MG63 (cell line): ENCODE results near the gene TBC1D1. TPM values are rescaled to one million over a fixed set of nuclear protein-coding genes. Genes with fewer than 3 reads are reported as not detected.

Experiments used
- DNase-seq: peaks from one replicate; pipeline ENCODE4 v3.0.0-alpha.2; 2020
- H3K27me3 ChIP-seq: fragments of 250-450 bp; sonication (Bioruptor Pico); 2 replicates; pipeline ENCODE4 v1.5.1; 2020; ENCODE audit warnings: mild to moderate bottlenecking, moderate library complexity
- H3K36me3 ChIP-seq: fragments of 250-450 bp; sonication (Bioruptor Pico); 2 replicates; pipeline ENCODE4 v1.5.1; 2020; ENCODE audit warnings: mild to moderate bottlenecking, moderate library complexity
- H3K4me3 ChIP-seq: fragments of 250-450 bp; sonication (Bioruptor Pico); 2 replicates; pipeline ENCODE4 v1.5.1; 2020; ENCODE audit warnings: mild to moderate bottlenecking, moderate library complexity
- H3K9me3 ChIP-seq: fragments of 250-450 bp; sonication (Bioruptor Pico); 2 replicates; pipeline ENCODE4 v1.5.1; 2020; ENCODE audit warnings: mild to moderate bottlenecking, moderate library complexity
- total RNA-seq: library from RNA; depleted of rRNA; stranded (reverse); fragments of >200 nt; shearing (Covaris generic); gene quantifications from 2 replicates; pipeline ENCODE4 v1.2.3, GENCODE V29; 2014; ENCODE audit warnings: low replicate concordance

Gene TBC1D1
- total RNA-seq, 1 experiment from 2014 or later, result 15.5 TPM

DNA sequence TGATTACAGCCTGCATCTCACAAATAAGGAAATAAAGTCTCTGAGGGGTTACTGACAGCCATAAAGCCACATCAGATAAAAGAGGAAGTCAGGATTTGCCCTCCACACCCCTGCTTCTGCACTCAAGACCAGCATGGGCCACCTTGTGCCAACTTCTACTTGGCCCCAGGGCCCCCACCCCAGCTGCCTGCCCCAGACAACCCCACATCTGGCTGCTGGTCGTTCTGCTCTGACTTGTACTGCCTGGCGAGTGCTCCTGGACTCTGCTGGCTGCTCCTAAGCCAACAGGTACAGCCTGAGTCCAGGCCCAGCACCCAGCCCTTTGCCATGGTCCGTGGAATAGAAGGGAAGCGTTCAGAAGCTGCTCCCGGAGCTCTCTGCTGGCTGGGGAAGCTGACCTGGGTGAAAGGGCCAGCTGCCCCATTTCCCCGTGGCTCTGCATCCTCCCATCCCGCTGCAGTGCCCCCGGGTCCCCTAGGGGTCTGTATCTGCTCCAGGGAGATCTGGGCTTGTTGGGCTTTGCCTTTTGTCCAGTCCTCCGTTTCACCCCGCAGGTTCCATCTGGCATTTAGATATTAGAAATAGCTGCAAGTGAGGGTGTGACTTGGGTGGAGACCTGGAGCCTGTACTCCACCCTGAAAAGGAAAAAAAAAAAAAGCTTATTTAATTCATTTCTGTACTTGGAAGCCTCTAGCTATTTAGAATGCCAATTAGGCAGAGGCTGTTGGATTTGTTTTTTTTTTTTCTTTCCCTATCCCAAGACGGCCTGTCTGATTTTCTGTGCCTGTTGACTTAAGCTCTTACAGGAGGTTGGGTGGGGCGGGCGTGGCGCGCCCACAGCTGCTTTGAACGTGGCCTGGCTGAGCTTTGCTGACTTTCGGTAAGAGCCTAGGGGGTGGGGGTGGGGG is 264.1 kb downstream of the TBC1D1 start:
- no peaks in the 10 kb centered on the region for H3K36me3 ChIP-seq
- no peak overlapping the region for H3K4me3 ChIP-seq
- no peaks in the 10 kb centered on the region for H3K9me3 ChIP-seq
- DNase-seq, result peak; percentile 75
- no peaks in the 10 kb centered on the region for H3K27me3 ChIP-seq

DNA sequence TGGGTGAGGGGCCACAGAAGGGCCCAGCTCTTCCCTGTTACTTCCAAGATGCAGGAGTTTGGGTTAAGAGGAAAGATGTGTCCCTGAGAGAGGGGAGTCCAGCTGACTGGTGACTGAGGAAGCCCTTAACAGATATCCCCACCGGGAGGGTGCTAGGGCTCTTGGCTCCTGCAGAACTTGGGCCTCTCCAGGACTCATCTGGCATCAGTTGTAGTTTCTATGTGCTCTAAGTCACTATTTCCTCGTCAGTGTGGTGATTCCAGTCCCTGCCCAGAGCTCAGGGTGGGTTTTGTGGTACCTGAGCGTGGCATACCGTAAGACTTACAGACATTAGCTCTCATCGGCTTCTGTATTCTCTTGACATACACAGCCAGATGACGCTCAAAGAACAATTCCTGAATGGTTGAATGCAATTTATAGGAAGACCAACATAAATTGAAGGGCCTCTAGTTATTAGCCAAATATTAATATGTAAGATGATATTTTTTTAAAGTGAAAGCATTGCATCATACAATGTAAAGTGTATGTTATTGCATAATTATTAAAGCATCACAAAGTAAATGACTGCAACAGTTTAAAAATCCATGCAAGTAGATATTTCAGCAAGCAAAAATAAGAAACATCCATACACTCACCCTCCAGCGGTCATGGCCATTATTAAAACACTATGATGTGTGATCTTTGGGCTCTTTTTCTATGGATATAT is 264.9 kb downstream of the TBC1D1 start:
- H3K36me3 ChIP-seq, result no peaks in the 10 kb centered on the region
- no peaks in the 10 kb centered on the region for H3K9me3 ChIP-seq
- no peak for DNase-seq
- no peak overlapping the region for H3K4me3 ChIP-seq
- no peaks in the 10 kb centered on the region for H3K27me3 ChIP-seq

DNA sequence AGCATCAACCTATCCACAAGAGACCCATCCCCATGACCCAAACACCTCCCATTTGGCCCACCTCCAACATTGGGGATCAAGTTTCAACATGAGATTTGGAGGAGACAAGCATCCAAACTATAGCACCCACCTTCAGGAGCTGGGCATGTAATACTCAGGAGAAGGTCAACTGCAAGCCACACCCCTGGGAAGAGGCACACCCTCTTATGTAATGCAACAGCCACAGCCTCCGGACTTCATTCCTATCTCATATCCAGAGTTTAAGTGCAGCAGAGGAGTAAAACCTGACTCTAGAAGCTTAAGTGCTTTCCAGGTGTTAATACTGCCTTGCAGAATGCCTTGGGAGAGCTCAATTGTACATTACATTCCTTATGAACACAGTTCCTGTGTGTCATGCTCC is 266.7 kb downstream of the TBC1D1 start:
- DNase-seq, result no peak
- H3K9me3 ChIP-seq, result no peaks in the 10 kb centered on the region

DNA sequence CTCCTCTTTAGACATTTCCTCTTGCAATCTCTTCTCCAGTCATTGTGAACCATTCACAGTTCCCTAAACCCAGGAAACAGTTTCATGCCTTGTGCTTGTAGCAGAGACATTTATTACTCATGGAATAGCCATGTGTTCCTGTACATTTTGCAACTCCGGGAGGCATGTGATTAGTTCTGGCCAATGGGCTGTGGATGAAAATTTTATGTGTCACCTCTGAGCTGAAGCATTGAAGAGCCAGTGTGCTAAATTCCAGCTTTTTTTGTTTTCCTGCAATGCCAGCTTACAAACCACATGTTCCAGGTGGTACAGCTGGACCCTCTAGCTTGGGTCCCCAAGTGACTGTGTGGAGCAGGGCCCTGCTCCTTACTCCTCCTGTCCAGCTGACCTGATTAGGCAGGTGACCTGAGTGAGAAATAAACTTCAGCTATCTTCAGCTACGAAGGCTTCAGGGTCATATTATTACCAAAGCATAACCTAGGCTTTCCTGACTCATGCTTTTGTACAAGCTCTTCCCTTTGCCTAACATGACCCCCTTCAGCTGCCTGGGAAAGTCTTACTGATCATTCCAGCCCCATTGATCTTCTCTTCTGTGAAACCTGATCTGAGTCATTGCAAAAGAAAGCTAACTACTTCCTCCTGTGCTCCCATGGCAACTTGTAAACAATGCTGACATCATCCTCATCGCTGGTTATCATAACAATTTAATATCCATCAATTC is 269.8 kb downstream of the TBC1D1 start:
- no peaks in the 10 kb centered on the region for H3K9me3 ChIP-seq
- no peak overlapping the region for H3K4me3 ChIP-seq
- H3K27me3 ChIP-seq, result no peaks in the 10 kb centered on the region
- no peaks in the 10 kb centered on the region; the same call in 1 of the 2 replicates for H3K36me3 ChIP-seq
- DNase-seq, result peak; percentile 65

More for the DNA sequence above, 266.7 kb downstream of the TBC1D1 start:
- no peaks in the 10 kb centered on the region for H3K27me3 ChIP-seq
- H3K36me3 ChIP-seq, result no peaks in the 10 kb centered on the region
- H3K4me3 ChIP-seq, result no peak overlapping the region

DNA sequence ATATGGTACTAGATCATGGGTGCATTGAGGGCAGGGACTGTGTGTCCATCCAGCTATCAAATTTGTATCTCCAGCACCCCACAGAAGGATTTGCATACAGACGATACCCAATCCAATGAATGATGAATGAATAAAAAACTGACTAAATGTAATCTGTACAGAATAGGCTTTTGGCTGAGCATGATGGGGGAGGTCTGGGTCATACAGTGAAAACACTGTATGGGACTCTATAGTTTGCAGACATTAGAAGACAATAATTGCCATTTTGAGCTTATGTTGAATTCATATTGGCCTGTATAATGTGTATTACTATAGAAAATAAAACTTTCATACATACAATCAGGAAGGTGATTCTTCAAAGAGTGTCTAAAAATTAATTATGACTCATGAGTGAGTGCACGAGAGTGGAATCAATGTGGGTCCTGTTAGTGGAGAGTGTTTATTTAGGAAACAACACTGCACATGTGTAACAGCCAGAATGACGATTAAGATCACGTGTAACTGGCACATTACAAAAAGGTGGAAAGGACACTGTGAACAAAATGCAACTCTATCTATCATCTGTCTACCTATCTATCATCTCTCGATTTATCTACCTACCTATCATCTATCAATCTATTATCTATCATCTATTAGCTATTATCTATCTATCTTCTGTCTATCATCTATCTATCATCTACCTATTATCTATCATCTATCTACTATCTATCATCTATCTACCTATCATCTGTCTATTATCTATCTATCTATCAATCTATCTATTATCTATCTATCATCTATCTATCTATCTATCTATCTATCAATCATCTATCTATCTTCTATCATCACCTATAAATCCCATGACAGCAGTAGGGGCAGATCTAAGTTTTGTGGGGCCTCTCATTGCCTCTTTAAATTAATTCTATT is 270.6 kb downstream of the TBC1D1 start:
- H3K4me3 ChIP-seq, result no peak overlapping the region
- DNase-seq, result no peak
- no peaks in the 10 kb centered on the region; the same call in 1 of the 2 replicates for H3K36me3 ChIP-seq
- no peaks in the 10 kb centered on the region for H3K27me3 ChIP-seq
- no peaks in the 10 kb centered on the region for H3K9me3 ChIP-seq

DNA sequence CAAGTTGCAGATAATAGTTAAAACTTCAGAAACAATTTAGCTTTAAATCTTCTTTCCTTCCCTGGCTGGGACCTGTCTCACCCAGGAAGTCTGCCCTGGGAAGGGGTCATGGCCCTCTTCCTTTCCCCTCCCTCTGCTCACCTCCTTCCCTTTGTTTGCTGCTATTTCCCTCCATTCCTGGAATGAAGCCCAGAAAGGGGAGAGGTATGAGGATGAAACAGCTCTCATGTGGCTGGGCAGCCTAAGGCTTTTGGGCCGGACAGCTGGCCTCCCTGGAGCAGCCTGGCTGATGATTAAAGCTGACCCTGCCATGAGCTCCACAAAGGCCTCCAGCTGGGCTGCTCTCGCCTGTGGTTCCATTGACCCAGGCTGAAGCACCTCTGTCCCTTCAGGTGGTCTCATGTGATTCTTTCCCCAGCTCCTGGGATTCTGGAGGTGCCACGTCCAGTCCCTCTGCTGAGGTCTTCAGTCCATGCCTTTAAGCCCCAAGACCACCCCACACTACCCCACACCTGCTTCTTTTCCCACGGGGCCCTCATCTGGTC is 271.4 kb downstream of the TBC1D1 start:
- H3K36me3 ChIP-seq, result no peaks in the 10 kb centered on the region; the same call in 1 of the 2 replicates
- peak; percentile 89 for DNase-seq
- no peak overlapping the region for H3K4me3 ChIP-seq
- H3K27me3 ChIP-seq, result no peaks in the 10 kb centered on the region
- H3K9me3 ChIP-seq, result no peaks in the 10 kb centered on the region

DNA sequence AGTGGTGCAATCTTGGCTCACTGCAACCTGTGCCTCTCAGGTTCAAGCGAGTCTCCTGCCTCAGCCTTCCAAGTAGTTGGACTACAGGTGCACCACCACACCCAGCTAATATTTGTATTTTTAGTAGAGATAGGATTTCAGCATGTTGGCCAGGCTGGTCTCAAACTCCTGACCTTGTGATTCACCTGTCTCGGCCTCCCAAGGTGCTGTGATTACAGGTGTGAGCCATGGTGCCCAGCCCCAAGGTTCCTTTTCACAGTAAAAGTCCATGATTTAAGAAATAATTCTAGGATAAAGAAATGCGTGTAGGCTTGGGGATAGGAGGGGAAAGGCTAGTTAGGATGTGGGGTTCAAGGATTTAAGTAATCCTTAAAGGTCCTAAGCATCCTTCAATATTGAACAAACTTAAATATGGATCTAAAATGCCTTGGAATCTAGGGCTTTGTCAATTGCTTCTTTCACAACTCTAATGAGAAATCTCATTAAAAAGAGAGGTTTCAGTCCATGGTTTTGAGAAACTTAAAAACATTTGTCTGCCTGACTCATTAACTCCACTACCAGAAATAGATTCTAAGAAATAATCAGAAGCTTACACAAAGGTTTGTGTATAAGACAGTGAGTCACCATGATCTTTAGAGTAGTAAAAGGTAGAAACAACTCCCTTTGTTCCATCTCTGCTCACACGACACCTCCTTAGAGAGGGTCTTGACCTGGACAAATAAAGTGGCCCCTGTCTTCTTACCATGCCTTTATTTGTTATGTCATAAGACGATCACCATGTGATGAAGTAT is 272.5 kb downstream of the TBC1D1 start:
- no peak for DNase-seq
- H3K36me3 ChIP-seq, result no peaks in the 10 kb centered on the region; the same call in 1 of the 2 replicates
- no peak overlapping the region for H3K4me3 ChIP-seq
- H3K27me3 ChIP-seq, result no peaks in the 10 kb centered on the region
- no peaks in the 10 kb centered on the region for H3K9me3 ChIP-seq

DNA sequence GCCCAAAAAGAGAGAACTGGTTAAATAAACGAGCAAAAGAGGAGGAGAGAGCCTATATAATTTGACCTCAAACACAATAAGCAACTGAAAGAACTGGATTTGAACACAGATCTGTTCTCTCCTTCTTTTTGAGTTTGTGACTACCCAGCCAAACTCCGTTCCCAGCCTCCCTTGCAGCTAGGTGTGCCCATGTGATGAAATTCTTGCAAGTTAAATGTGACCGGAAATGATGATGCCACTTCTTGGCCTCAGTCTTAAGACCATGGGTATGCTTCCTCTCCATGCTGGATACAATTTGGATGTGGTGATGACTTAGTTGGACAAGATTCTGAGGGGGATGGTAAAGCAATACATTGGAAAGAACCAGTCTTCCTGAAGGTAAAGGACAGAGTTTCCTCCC is 273.5 kb downstream of the TBC1D1 start:
- Histone ChIP-seq H3K27me3 (no peaks in the 10 kb centered on the region), H3K9me3 (no peaks in the 10 kb centered on the region), H3K4me3 (no peak overlapping the region), H3K36me3 (no peaks in the 10 kb centered on the region; the same call in 1 of the 2 replicates)
- DNase-seq, result peak; percentile 33

DNA sequence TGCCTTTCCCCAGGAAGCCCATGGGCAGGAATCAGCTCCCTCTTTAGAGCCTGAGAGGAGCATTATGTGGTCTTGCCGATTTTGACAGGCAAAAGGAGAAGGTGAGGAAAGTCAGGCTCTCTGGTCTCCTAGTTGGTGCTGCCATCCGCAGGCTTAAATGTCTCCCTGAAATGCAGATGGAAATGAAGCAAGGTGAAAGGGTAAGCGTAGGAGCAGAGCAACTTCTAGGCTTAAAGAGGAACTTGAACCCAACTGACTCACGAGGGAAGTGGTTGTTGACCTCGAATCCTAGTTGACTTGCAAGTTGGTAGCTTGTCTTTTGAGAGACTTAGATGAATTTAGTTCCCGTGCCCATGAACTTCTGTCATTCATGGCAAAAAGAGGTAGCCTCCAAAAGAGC is 275.2 kb downstream of the TBC1D1 start:
- no peaks in the 10 kb centered on the region; the same call in 1 of the 2 replicates for H3K36me3 ChIP-seq
- H3K9me3 ChIP-seq, result no peaks in the 10 kb centered on the region
- DNase-seq, result no peak

DNA sequence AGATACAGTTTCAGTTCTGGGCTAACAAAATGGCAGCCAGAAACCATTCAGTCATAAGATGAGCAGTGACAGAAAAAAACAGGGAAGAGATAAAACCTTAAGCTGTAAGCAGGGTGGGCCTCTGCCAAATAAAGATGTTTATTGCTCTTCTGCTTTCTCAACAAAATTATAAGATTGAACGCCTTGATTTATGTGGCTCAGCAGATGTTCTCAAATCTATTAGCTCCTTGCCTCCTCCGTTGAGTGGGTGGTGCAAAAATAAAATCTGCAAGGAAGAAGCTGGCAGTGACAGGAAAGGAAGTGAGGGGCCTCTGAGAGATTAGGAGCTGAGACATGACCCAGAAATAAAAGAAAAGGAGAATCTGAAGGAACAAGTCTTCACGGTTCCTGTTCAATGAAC is 275.9 kb downstream of the TBC1D1 start:
- no peaks in the 10 kb centered on the region; the same call in 1 of the 2 replicates for H3K36me3 ChIP-seq
- no peak for DNase-seq
- no peaks in the 10 kb centered on the region for H3K27me3 ChIP-seq
- H3K9me3 ChIP-seq, result no peaks in the 10 kb centered on the region
- H3K4me3 ChIP-seq, result no peak overlapping the region

More for the DNA sequence above, 275.2 kb downstream of the TBC1D1 start:
- H3K4me3 ChIP-seq, result no peak overlapping the region
- H3K27me3 ChIP-seq, result no peaks in the 10 kb centered on the region

DNA sequence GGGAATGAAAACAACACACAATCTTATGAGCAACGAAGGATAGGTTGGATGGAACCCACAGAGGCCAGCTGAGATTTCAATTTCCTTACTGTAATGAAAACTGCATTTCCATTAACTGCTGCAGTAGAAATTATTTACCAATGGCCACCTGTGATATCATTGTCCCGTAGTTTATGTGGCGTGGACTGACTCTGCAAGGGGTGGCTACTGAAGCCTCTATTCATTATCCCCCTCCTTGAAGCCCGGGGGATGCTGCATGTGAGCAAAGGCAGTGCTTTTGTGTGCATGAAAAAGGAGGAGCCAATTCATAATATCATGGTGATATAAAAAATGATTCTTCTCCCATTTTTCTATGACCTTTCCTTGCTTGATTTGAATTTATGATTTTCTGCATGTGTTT is 277.1 kb downstream of the TBC1D1 start:
- Histone ChIP-seq H3K4me3 (no peak overlapping the region), H3K9me3 (no peaks in the 10 kb centered on the region), H3K36me3 (no peaks in the 10 kb centered on the region; the same call in 1 of the 2 replicates), H3K27me3 (no peaks in the 10 kb centered on the region)
- DNase-seq, result no peak

DNA sequence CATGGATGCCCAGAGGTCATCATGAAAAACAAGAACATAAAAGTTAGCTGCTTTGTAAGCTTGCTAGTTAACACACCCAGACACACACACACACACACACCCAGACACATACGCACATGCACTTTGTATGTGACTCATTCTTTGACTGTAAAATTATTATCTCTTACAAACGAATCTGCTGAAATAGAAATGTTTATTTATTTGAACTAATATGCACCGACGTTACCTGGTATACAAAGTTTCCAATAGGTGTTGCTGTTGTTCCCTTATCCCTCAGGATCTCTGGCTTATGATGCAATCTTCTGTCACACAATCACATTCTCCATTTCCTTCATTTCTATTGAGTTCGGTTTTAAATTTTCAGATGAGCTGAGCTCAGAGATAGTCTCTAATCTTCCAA is 278.6 kb downstream of the TBC1D1 start:
- Histone ChIP-seq H3K4me3 (no peak overlapping the region), H3K27me3 (no peaks in the 10 kb centered on the region), H3K36me3 (no peaks in the 10 kb centered on the region), H3K9me3 (no peaks in the 10 kb centered on the region)
- DNase-seq, result no peak

DNA sequence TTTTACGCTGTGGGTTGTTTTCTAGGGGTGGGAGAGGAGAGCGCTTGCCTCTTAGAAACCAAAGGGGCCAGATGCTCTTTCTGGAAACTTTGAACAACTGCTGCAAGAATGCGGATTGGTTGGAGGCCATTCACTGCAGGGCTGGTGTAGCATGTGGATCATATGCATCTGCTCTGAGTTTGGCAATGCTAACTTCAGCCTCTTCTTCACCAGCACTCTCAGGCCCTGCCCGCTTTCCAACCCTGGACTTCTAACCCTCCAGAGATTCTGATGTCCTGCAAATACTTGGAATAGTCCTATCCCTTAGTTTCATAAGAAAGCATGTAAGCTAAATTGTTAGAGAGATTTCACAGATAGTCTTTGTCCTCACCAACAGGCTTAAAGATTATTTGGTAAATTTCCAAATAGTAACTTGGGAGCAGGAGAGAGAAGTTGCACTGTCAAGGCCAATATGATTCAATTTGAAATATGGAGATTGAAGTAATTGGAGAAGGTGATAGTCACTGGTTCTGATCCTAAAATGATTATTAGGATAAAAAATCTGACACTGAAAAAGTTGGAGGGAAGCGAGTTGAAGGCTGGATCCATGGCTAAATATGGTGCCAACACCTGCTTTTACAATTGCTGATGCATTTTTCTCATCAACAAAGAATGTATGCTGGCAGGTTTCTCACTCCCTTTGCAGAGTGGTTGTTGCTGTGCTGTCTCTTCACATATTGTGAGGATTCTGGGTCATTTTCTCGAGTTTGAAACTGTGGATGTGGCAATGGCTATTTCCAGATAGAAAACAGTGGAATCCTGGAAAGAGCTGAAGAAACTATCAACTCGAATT is 279.7 kb downstream of the TBC1D1 start:
- Histone ChIP-seq H3K27me3 (no peaks in the 10 kb centered on the region), H3K4me3 (no peak overlapping the region), H3K36me3 (no peaks in the 10 kb centered on the region), H3K9me3 (no peaks in the 10 kb centered on the region)
- no peak for DNase-seq

DNA sequence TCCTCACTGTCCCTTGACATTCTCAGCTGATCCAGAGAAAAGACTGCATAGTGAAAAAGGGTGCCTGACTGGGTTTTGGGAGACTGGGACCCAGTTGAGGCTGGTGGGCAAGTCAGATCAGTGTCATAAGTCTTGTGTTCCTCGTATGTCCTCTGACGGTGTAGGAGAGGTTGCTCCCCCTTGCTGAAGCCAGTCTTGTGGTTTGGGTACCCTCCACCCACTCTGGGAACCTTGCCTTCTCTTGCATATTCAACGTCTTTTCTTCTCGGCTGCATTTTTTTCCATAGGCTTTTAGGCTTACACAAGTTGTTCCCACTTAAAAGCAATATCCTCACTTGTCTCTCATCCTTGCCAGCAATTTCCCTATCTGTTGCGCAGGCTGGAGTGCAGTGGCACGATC is 281.2 kb downstream of the TBC1D1 start:
- no peak for DNase-seq
- Histone ChIP-seq H3K27me3 (no peaks in the 10 kb centered on the region), H3K36me3 (no peaks in the 10 kb centered on the region), H3K4me3 (no peak overlapping the region), H3K9me3 (no peaks in the 10 kb centered on the region)
